HG03342 (cell line): Measurements from ENCODE around the gene CENPU.
"Not testable (repeated sequence)": the region's sequence is repeated elsewhere in the genome, so short reads cannot be mapped to it uniquely, and the experiment has no call there.

Experiments used
- ATAC-seq: cut with Tn5 transposase; IDR thresholded peaks from one replicate; pipeline ENCODE4 v1.9.1; 2021; ENCODE audit warnings: mild to moderate bottlenecking, moderate library complexity; ENCODE audit not compliant: unreplicated experiment

CENPU gene

GRCh38 chr4:184668511-184669114 lies 65.3 kb downstream of the CENPU start:
- ATAC-seq: no peak

- no peak for ATAC-seq
These were observed 65.8 kb downstream of the CENPU start for GRCh38 chr4:184668096-184668495.

DNA sequence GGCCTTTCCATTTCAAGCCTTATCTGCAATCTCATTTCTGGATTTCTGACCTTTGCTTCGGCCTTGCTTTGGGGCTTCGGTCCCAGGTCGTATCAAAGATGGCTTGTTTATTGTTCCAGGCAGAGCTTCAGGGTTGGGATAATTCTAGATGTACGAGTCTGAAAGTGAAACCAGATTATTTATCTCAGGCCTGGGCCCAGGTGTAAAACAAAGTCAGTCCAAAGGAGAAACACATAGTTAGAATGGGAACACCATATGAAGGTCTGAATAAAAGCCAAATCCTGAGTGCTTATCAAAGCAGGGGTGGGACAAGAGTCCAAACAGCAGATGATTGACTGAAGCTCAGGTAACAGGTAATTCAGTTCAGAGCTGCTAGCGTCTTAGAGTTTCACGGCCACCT lies 67.2 kb downstream of the CENPU start:
- no peak for ATAC-seq

GRCh38 chr4:184664445-184665210 lies 69.3 kb downstream of the CENPU start:
- no peak for ATAC-seq

DNA sequence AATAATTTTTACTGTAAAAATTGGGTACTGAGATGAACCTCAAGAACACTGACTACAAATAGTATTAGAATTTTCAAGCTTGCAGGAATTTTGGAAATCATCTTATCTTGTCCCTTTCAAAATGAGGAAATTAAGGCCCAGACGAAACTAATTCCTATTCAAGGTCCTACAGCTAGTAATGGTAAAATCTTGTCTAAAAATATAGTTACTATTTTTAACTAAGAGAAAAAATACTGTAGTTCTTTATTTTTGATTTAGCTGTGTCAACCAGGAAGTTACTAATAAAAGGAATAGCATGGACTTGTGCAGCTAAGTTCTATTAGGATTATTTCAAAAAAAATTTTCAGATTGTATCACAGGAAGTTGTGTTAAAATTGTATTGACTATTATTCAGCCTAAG lies 71.7 kb downstream of the CENPU start:
- ATAC-seq: no peak

DNA sequence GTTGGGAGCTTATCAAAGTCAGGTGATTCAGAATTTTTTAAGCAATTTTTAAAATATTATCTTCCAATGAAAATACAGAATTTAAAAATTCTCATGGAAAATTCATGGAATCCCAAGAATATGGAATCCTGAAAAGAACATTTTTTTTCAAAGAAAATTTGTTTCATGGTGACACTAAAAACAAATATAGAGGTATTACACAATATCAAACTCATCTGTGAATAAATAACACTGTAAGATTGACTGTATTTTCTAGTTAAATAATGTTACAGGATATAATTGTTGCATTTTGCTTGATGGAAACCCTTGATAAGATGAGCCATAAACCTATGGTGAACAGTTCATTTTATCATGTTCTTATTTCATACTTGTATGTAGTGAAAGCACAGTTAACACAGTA lies 72.9 kb downstream of the CENPU start:
- ATAC-seq: no peak

- not testable (repeated sequence) for ATAC-seq
These were observed 76.1 kb downstream of the CENPU start for GRCh38 chr4:184657820-184658219.

GRCh38 chr4:184657144-184657543 lies 76.8 kb downstream of the CENPU start:
- no peak for ATAC-seq

DNA sequence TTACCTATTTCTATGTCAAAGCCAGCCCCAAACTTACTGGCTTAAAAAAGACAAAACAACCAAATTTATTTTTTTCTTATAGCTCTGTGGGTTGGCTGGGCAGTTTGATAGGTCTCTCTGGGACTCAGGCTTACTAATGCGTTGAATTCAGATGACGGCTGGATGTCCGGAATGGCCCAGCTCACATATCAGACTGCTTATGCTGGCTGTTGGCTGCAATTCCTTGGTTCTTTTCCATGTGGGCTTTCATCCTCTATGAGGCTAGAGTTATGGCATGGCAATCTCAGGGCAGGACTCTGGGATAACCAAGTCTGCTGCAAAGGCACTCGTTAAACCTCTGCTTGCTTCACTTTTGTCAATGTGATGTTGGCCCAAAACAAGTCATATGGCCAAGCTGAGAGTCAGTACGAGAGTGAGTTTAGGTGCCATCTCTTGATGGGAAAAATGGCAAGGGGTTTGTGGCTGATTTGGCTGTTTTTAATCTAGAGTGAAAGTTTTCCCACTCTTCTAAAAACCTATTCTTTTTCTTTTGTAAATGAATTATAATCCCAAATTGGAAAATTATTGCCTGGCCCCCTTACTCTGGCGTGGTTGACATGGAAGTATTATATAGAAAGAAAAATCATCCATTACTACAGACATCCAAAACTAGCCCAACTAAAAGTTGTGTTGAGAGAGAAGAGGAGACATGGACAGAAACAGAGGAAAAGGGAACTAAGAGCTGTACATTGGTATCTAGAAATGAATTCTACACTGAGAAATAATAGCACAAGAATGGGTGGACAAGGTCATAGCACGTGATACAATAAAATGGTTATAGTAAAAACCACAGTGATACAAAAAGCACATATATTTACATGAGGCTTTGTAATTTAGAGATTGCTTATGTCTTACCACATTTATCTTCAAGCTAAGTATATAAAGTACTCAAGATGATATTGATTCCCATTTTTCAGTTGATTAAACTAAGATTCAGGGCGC lies 77.7 kb downstream of the CENPU start:
- no peak for ATAC-seq

- no peak for ATAC-seq
These were observed 80.2 kb downstream of the CENPU start for GRCh38 chr4:184653650-184654049.

DNA sequence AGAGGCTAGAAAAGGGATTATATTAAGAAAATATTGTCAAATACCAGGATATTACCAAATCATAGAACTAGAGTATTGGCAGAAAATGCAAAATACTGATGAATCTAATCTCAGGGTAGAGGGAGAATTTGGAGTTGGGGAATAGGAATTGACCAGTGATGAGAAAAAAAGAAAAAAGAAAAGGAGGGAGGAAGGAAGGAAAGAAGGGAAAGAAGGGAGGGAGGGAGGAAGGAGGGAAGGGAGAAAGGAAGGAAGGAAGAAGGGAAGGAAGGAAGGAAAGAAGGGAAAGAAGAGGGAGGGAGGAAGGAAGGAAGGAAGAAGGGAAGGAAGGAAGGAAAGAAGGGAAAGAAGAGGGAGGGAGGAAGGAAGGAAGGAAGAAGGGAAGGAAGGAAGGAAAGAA lies 81.2 kb downstream of the CENPU start:
- not testable (repeated sequence) for ATAC-seq

GRCh38 chr4:184651899-184652298 lies 82.0 kb downstream of the CENPU start:
- no peak for ATAC-seq

DNA sequence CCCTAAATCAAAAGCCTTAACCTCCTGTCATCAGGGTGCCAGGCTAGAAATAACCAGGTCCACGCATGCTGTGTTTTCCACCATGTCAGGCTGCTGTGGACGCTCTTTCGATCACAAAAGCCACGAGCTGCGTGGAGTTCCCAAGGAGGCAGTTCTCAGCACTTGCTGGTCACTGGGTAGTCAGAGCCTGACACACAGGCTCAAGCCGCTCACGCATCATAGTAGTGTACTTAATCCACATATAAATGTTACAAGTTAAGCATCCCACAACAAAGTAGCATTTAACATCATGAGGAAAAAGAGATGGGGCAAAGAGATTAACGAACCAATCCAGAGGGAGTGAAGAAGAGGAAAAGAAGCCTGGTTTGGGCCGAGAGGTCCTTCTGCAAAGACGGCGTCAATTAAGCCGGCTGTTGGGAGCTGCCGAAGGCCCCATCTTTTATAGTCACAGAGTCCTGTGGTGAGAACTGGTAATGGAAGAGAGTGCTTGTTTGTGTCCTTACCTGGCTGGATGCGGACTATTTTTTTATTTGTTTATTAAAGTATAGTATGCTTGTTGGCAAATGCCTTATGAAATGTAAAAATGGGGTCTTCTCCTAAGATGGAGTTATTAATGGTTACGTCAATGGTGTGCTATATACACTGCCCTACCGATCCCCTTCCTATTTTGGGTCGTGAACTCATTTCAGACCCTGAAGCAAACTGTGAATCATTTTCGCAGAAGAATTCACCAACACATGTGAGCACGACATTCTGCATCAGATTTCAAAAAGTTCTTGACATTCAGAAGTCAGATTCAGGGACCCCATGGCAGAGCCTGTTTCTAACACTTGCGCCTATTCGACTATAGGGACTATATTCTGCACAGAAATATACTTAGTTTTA lies 83.7 kb downstream of the CENPU start:
- ATAC-seq: peak; percentile 4

DNA sequence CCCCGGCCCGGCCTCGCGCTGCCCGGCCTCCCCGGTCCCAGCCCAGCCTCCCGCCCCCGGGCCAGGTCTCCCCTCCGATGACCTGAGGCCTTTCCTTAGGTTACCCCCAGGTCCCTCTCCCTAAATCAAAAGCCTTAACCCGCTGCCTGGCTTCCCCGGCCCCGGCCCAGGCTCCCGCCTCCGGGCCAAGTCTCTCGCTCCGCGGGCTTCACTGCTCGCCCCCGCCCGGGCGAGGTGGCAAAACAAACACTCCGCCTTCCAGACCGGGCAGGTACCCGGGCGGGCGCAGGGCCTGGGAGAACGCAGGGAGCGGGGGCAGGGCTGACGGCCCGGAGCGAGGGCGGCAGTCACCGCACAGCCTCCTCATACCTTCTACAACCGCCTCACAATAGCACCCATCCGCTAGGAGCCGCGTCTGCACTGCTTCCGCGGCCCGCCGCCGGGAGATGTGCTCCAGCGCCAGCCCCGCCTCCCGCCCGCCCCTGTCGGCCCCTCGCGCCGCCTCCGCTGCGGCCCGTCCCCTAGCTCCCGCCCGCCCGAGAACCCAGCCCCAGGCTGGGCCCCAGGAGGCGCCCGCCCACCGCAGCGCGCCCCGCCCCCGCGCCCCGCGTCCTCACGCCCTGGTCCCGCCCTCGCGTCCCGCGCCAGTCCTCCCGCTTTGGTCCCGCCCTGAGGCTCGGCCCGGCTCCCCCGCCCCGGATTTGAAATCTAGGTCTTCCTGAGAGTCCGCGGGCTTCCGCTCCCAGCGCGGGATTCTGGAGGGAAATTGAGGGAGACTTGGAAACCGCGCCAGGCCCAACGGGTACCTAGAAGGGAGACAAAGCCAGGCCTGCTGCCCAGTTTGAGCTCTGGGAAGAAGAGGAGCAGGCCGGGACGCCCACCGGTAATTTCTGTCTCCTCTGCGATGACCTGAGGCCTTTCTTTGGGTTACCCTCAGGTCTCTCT lies 84.6 kb downstream of the CENPU start, which contains the start of the genes CASP3 and PRIMPOL:
Gene CASP3, minus strand, starts transcription at position 422 of the 945 bp plus-strand sequence. CDS start 10,994 bp downstream, outside the sequence.
Gene PRIMPOL, plus strand, starts transcription at position 713 of the 945 bp plus-strand sequence. CDS start 7,403 bp downstream, outside the sequence.
- ATAC-seq: peak; percentile 86

- ATAC-seq: peak; percentile 18
These were observed 85.4 kb downstream of the CENPU start for GRCh38 chr4:184648313-184649025.

DNA sequence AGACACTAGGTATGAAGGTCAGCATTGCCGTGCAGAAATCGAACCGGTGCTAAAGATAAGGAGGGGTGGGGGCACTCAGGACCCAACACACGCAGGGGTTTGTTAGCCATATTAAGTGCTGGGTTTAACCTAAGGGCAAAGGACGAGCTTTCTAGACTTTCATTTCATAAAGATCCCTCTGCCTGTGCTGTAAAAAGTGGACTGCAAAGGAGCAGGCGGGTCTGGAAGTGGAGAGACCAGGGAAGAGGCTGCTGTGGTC lies 85.9 kb downstream of the CENPU start:
- no peak for ATAC-seq

- ATAC-seq: no peak
These were observed 86.4 kb downstream of the CENPU start for GRCh38 chr4:184647266-184648053.
